GM19395 (cell line): Measurements from ENCODE around the gene MYT1.
"Not testable (repeated sequence)": the region's sequence is repeated elsewhere in the genome, so short reads cannot be mapped to it uniquely, and the experiment has no call there.

Experiments used
- ATAC-seq: cut with Tn5 transposase; IDR thresholded peaks from one replicate; pipeline ENCODE4 v1.9.1; 2021; ENCODE audit warnings: mild to moderate bottlenecking, moderate library complexity; ENCODE audit not compliant: unreplicated experiment

Gene MYT1

DNA sequence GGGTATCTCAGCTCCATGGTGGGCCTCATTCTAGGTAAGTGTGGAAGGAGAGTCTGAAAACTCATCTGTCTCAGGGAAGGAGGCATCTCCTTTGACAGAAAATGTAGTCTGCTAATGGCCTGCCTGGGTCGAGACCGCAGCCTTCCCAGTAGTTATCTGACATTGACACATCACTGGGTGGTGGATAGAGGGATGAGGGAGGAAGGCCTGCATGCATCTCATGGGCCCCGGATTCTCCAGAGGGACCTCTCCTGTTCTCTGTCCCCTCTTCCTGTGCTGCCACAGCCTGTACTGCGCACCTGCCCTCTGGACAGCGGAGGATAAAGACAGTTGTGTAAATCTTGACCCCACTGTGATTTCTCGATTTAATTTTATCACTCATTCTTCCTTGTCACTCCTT lies 96.0 kb downstream of the MYT1 start:
- ATAC-seq: no peak

GRCh38 chr20:64261138-64261537 lies 96.9 kb downstream of the MYT1 start:
- ATAC-seq: no peak

GRCh38 chr20:64264091-64264490 lies 99.8 kb downstream of the MYT1 start:
- no peak for ATAC-seq

DNA sequence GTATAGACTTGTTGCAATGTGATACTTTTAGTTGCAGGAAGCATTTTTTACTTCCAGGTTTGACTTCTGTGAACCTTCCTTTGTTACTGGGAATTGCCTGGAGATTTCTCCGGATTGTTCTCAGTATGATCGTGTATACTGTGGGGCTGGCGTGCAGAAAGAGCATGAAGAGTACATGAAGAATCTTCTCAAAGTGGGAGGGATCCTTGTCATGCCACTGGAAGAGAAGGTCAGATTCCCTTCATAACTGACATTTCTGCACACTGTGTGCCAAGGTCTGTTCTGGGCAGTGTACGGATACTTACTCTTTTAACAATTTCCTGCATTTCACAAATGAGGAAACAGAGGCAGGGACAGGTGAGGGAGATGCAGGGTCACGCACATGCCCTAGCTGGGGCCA lies 100.9 kb downstream of the MYT1 start:
- no peak for ATAC-seq

- ATAC-seq: no peak
Measured at GRCh38 chr20:64266988-64267387, 102.7 kb downstream of the MYT1 start.

DNA sequence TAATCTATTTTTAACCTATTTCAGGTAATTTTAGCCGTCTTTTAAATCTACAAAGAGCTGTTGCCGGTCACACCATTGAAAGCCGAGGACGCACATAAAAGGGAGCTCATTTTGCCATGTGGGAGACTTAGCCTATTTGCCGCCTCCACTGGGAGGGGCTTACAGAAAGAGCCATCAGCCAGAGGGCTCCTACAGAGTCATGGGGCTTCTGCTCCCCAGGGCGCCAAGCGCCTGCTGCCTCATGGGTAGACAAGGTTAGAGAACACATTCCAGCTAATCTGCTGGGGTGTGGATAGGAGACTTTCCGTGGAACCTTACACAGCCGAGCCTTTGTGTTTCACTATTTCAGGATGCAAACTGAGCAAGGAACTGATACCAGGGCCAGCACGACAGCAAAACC lies 103.9 kb downstream of the MYT1 start:
- ATAC-seq: no peak

DNA sequence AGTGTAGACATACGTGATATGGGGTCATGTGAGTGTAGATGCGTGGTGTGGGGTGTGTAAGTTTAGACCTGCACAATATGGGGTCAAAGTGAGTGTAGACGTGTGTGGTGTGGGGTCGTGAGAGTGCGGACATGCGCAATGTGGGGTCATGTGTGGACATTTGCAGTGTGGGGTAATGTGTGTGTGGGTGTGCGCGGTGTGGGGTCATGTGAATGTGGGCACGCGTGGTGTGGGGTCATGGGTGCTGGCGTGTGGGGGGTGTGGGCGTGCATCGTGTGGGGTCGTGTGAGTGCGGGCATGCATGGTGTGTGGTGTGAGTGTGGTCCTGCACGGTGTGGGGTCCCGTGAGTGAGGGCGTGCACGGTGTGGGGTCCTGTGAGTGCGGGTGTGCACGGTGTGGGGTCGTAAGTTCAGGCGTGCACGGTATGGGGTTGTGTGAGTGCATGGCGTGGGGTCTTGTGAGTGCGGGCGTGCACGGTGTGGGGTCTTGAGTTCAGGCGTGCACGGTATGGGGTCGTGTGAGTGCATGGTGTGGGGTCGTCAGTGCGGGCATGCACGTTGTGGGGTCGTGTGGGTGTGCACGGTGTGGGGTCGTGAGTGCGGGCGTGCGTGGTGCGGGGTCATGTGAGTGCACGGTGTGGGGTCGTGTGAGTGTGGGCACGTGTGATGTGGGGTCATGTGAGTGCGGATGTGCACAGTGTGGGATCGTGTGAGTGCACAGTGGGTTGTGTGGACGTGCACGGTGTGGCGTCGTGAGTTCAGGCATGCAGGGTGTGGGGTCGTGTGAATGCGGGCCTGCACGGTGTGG lies 105.6 kb downstream of the MYT1 start:
- ATAC-seq: no peak

DNA sequence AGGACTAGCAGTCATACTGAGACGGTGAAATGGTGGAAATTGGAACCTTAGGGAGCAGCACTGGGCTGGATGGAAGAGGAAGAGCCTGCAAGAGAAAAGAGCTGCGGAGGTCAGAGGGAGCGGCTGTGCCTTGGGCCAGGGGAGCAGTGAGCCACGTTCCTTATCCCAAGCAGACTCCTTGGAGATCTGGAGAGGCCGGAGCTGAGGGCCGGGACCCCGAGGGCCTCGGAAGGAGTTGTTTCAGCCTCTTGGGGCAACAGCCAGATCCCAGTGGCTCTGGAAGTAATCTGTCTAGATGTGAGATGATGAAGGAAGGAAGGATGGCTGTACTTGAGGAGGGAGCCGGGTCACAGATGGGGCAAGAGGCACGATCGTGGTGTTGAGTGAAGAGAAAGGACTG lies 107.4 kb downstream of the MYT1 start:
- no peak for ATAC-seq

GRCh38 chr20:64273109-64273508 lies 108.9 kb downstream of the MYT1 start:
- ATAC-seq: no peak

DNA sequence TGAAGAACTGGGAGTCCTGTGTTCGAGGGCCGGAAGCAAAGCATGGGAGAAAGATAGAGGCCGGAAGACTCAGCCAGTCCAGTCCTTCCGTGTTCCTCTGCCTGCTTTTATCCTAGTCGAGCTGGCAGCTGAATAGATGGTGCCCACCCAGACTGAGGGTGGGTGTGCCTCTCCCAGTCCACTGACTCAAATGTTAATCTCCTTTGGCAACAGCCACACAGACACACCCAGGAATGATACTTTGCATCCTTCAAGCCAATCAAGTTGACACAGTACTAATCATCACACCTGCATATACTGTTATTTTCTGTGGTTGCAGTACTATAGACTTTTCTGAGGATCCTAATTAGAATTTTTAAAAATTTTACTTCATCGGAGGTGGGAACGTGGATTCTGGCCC lies 112.6 kb downstream of the MYT1 start:
- ATAC-seq: no peak

DNA sequence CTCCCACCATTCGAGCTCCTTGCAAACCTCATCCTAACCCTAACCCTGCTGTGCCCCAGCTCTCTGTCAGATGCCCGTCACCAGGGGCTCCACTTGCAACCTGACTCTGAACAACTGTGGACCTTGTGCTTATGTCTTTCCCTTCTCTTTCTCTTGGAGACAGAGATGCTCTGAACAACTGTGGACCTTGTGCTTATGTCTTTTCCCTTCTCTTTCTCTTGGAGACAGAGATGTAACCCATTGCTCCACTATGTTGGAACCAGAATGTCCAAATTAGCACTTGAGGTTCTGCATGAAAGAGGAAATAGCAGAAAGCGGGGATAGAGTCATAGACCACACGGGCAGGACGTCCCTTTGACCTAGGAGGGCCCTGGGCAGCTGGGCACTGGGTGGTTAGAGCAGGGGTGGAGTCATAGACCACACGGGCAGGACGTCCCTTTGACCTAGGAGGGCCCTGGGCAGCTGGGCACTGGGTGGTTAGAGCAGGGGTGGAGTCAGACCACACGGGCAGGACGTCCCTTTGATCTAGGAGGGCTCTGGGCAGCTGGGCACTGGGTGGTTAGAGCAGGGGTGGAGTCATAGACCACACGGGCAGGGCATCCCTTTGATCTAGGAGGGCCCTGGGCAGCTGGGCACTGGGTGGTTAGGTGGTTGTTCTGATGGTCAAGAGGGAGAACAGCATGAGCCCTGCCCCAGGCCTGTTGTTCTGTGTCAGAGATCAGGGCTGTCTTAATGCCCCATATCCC lies 113.5 kb downstream of the MYT1 start:
- no peak for ATAC-seq

DNA sequence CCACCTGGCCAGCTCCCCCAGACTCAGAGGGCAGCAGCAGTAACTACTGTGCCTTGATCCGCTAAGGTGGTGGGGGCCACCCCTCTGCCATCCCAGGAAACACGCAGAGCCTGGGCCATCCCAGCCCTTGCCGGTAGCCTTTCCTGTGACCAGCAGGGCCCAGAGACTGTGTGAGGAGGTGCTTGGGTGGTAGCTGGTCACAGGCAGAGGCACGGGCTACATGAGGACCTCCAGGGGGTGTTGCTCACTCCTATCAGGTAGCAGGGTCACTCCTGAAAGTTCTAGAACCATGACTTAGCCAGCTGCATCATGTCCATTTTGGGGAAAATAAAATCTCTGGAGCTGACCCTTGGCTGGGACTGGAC lies 114.0 kb downstream of the MYT1 start:
- ATAC-seq: no peak

- no peak for ATAC-seq
Measured at GRCh38 chr20:64279826-64280459, 115.7 kb downstream of the MYT1 start.

GRCh38 chr20:64280460-64280843 lies 116.2 kb downstream of the MYT1 start:
- no peak for ATAC-seq

GRCh38 chr20:64283646-64284045 lies 119.4 kb downstream of the MYT1 start:
- no peak for ATAC-seq

GRCh38 chr20:64285579-64286446 lies 121.6 kb downstream of the MYT1 start:
- peak; percentile 92 for ATAC-seq

- not testable (repeated sequence) for ATAC-seq
Measured at GRCh38 chr20:64286447-64287263, 122.4 kb downstream of the MYT1 start.

DNA sequence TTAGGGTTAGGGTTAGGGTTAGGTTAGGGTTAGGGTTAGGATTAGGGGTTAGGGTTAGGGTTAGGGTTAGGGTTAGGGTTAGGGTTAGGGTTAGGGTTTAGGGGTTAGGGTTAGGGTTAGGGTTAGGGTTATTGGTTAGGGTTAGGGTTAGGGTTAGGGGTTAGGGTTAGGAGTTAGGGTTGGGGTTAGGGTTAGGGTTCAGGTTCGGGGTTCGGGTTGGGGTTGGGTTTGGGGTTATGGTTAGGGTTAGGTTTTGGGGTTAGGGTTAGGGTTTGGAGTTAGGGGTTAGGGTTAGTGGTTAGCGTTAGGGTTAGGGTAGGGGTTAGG lies 123.0 kb downstream of the MYT1 start:
- ATAC-seq: not testable (repeated sequence)
